Glutamatergic neuron (in vitro differentiated cells): Measurements from ENCODE around the gene GRIA3. TPM values are rescaled to one million over a fixed set of nuclear protein-coding genes. Genes with fewer than 3 reads are reported as not detected.
A peak's percentile ranks its signal among the peaks of the same experiment; 100 is the strongest.

Experiments
- DNase-seq: peaks from one replicate; pipeline ENCODE4 v3.0.0; 2022
- H3K27ac Mint-ChIP-seq: one replicate; pipeline ENCODE4 v1.8.0; 2020; ENCODE audit warnings: mild to moderate bottlenecking, mixed read lengths, inconsistent platforms; ENCODE audit not compliant: unreplicated experiment
- H3K27me3 Mint-ChIP-seq: one replicate; pipeline ENCODE4 v1.8.0; 2020; ENCODE audit warnings: mild to moderate bottlenecking, moderate library complexity, mixed read lengths, inconsistent platforms; ENCODE audit not compliant: unreplicated experiment
- H3K36me3 Mint-ChIP-seq: one replicate; pipeline ENCODE4 v1.8.0; 2020; ENCODE audit warnings: mild to moderate bottlenecking, mixed read lengths, inconsistent platforms; ENCODE audit not compliant: unreplicated experiment
- H3K4me1 Mint-ChIP-seq: one replicate; pipeline ENCODE4 v1.8.0; 2020; ENCODE audit warnings: mild to moderate bottlenecking, low read depth, mixed read lengths, inconsistent platforms; ENCODE audit not compliant: unreplicated experiment
- H3K4me3 Mint-ChIP-seq: one replicate; pipeline ENCODE4 v1.8.0; 2020; ENCODE audit warnings: mild to moderate bottlenecking, mixed read lengths, inconsistent platforms; ENCODE audit not compliant: unreplicated experiment
- H3K9me3 Mint-ChIP-seq: one replicate; pipeline ENCODE4 v1.8.0; 2020; ENCODE audit warnings: mild to moderate bottlenecking, moderate library complexity, mixed read lengths, inconsistent platforms; ENCODE audit not compliant: unreplicated experiment
- CTCF ChIP-seq: fragments of 200-600 bp; sonication (generic); IDR thresholded peaks from one replicate; pipeline ENCODE4 v1.5.0; 2021; ENCODE audit not compliant: partially characterized antibody, unreplicated experiment
- total RNA-seq: library from RNA; stranded (reverse); fragmentation: NEBNext Ultra II Directional; extraction: Animal tissue kit (Norgen Biotek cat#: 25700); gene quantifications from one replicate; pipeline ENCODE4 v1.2.1, GENCODE V29; 2021; ENCODE audit not compliant: unreplicated experiment

The GRIA3 gene
- total RNA-seq, 1 donor from 2014 or later, result 9.7 TPM

- TF ChIP-seq CTCF, result no peak
- Mint-ChIP-seq H3K4me3 (no peak overlapping the region), H3K9me3 (no peaks in the 10 kb centered on the region), H3K36me3 (no peaks in the 10 kb centered on the region), H3K27ac (no peak overlapping the region), H3K27me3 (peaks cover 3% of the 10 kb centered on the region), H3K4me1 (peaks cover 9% of the 10 kb centered on the region)
- DNase-seq, result no peak
These were observed 2.7 kb upstream of the GRIA3 start for GRCh38 chrX:123181233-123181914.

GRCh38 chrX:123184866-123185276 is 793 bp downstream of the GRIA3 start:
- Mint-ChIP-seq H3K4me1 (peaks cover 14% of the 10 kb centered on the region), H3K27me3 (peaks cover 3% of the 10 kb centered on the region), H3K36me3 (no peaks in the 10 kb centered on the region), H3K4me3 (peak overlapping the region; percentile 97), H3K27ac (no peak overlapping the region), H3K9me3 (no peaks in the 10 kb centered on the region)
- DNase-seq, result peak; percentile 29
- no peak for TF ChIP-seq CTCF

- no peak for DNase-seq
- peak overlapping the region; percentile 34 for H3K27ac Mint-ChIP-seq
- peak overlapping the region; percentile 97 for H3K4me3 Mint-ChIP-seq
- no peak for TF ChIP-seq CTCF
- H3K9me3 Mint-ChIP-seq, result no peaks in the 10 kb centered on the region
- peaks cover 14% of the 10 kb centered on the region for H3K4me1 Mint-ChIP-seq
- H3K36me3 Mint-ChIP-seq, result no peaks in the 10 kb centered on the region
- H3K27me3 Mint-ChIP-seq, result peaks cover 3% of the 10 kb centered on the region
These were observed 1.6 kb downstream of the GRIA3 start for GRCh38 chrX:123185721-123186120.

- no peak for TF ChIP-seq CTCF
- Mint-ChIP-seq H3K4me1 (peaks cover 14% of the 10 kb centered on the region), H3K4me3 (peak overlapping the region; percentile 49), H3K36me3 (no peaks in the 10 kb centered on the region), H3K9me3 (no peaks in the 10 kb centered on the region), H3K27ac (no peak overlapping the region), H3K27me3 (peaks cover 3% of the 10 kb centered on the region)
- DNase-seq, result no peak
These were observed 2.7 kb downstream of the GRIA3 start for GRCh38 chrX:123186801-123187200.

GRCh38 chrX:123188081-123188480 is 4.0 kb downstream of the GRIA3 start:
- Mint-ChIP-seq H3K4me1 (peaks cover 14% of the 10 kb centered on the region), H3K27me3 (peaks cover 3% of the 10 kb centered on the region), H3K9me3 (no peaks in the 10 kb centered on the region)

More at GRCh38 chrX:123188081-123188480, 4.0 kb downstream of the GRIA3 start:
- no peak for TF ChIP-seq CTCF
- no peak overlapping the region for H3K27ac Mint-ChIP-seq
- DNase-seq, result no peak
- no peaks in the 10 kb centered on the region for H3K36me3 Mint-ChIP-seq
- no peak overlapping the region for H3K4me3 Mint-ChIP-seq
